GM18511 (cell line): ENCODE results near the gene SNX8.
"Not testable (repeated sequence)": the region's sequence is repeated elsewhere in the genome, so short reads cannot be mapped to it uniquely, and the experiment has no call there.

Source experiments
- ATAC-seq: cut with Tn5 transposase; IDR thresholded peaks from one replicate; pipeline ENCODE4 v1.9.1; 2021; ENCODE audit warnings: mild to moderate bottlenecking, moderate library complexity; ENCODE audit not compliant: unreplicated experiment

SNX8 gene, protein sequence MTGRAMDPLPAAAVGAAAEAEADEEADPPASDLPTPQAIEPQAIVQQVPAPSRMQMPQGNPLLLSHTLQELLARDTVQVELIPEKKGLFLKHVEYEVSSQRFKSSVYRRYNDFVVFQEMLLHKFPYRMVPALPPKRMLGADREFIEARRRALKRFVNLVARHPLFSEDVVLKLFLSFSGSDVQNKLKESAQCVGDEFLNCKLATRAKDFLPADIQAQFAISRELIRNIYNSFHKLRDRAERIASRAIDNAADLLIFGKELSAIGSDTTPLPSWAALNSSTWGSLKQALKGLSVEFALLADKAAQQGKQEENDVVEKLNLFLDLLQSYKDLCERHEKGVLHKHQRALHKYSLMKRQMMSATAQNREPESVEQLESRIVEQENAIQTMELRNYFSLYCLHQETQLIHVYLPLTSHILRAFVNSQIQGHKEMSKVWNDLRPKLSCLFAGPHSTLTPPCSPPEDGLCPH

DNA sequence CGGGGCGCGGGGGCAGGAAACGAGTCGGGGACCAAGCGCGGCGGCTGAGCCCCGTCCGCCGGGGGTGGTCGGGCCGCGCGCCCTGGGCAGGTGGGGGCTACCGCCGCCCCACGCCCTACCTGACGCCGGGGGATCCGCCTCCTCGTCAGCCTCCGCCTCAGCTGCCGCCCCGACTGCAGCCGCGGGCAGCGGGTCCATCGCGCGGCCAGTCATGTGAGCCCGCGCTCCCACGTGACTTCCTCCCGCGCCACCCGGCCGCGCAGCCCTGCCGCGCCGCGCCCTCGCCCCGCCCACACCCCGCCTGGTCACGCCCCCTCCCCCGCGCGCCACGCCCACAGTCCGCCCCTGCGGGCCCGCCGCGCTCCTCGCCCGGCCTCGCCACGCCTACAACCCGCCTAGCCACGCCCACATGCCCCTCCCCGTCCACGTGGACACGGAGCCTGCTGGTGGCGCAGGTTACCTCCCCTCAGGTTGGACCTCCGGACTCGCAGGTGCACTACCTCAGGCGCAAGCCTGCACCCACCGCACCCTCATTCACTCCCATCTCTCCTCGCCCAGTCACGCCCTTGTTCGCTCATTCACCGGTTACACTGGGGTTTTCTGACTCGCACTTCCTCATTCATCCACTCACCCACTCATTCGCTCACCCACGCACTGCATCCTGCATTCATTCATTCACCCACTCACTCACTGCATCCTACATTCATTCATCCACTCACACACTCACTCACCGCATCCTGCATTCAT lies at the start of gene SNX8:
TSS of gene SNX8 (minus strand) at position 233 of the 747 bp plus-strand sequence. CDS start at position 213, 20 bp downstream.
- ATAC-seq = peak; percentile 66

DNA sequence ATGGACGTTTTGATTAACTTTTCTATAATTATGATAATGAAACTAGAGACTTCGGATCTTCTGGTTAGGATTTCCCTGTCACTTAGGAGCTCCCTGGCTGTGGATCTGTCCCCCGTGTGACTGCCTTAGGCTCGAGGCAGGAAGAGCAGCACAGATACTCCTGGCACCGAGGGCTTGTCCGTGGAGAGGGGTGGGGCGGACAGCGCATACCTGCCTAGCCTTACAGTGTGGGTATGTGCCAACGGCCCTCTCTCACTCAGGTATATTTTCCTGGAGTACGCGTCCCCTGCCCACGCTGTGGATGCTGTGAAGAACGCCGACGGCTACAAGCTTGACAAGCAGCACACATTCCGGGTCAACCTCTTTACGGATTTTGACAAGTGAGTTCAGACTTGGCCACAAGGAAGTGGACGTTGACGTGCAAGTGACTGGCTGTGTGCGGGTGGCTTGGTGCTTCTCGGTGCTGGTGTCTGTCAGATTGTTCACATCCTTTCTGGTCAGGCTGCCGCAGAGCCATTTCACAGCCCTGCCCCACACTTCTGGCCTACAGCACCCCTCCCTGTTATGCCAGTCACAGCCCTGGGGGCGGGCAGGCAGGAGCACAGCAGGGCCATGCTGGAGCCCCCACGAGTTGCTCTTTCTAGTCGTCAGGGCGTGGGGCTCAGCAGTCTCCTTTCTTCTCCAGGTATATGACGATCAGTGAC lies 48.3 kb upstream of the SNX8 start:
- no peak for ATAC-seq

DNA sequence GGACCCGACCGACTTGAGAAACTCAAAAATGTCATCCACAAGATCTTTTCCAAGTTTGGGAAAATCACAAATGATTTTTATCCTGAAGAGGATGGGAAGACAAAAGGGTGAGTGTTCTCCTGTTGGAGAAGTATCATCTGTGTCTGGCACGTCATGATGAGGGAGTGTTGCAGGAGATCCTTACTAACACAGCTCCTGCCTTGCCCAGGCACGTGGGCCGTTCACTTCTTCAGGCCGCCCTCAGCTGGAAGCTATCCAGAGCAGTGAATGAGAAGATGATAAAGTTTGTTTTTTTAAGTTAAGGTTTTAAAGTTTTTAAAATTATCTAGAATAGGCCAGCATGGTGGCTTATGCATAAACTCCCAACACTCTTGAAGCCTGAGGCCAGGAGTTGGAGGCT lies 46.6 kb upstream of the SNX8 start:
- no peak for ATAC-seq

DNA sequence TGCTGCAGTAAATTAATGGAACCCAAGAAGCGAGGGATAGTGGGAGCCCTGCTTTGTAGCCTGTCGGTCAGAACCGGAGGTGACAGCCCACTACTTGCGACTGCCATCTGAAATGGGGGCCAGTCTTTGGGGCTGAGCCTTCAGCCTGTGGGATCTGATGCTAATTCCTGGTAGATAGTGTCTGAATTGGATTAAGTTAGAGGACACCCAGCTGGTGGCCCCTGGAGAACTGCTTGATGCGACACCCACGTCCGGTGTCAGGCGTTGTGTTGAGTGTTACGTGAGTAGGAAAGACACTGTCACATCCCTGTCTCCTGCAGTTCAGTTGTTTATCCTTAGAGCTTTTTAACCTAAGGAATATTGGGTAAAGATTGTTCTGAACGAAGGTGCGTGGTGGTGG lies 45.4 kb upstream of the SNX8 start:
- no peak for ATAC-seq

DNA sequence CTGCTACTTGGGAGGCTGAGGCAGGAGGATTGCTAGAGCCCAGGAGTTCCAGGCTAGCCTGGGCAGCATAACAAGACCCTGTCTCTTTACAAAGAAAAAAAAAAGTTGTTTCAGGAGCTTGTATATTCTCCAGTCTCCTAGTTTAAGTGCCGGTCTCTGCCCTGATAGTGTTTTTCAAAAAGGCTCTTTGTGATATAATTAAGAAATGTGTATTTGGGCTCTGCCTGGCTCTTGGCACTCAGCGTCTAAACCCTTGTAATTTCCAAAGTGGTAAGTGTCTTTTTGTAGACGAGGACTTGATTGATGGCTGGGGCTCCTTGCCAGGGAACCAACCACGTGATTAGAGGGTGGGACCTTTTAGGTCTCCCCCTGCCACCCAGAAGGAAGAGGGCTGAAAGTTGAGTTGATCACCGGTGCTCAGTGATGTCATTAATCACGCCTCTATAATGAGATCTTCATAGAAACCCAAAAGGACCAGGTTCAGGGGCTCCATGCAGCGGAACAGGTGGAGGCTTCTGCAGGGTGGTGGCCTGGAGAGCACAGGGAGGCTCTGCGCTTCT lies 44.8 kb upstream of the SNX8 start:
- ATAC-seq = no peak

DNA sequence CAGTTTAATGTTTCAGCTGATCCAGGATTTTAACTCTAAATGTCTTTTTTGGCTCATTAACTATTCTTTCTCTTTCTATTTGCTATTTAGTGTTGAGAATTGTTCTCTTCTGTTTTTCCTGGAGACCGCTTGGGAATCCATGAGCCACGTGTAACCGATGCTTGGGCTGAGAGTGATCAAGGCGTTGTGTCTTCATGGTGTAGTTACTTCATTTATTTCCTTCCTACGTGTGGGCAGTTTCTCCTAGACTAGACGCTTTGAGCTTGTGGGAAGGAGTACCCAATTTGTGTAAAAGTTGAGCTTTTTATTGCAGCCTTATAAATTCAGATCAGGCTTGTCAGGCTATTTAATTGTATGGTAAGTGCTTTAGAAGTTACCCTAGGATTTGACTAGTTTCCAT lies 43.3 kb upstream of the SNX8 start:
- ATAC-seq = no peak

DNA sequence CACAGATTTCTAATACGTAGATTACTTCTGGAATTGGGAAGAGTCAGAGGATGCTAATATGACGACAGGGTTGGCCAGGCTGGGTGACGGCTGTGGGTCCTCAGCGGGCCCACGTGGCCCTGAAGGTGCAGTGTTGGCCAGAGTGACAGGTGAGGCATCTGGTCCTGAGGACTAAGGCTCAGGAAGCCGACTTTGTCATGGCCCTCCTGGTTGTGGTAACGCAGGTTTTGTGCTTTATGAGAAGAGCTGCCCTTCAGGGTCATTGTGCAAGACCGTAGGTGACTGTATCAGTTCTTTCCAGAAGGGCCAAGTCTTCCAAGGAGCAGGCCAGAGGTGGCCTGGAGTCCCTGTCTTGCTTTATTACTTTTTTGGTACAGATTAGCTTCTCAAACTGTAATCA lies 42.9 kb upstream of the SNX8 start:
- no peak for ATAC-seq

DNA sequence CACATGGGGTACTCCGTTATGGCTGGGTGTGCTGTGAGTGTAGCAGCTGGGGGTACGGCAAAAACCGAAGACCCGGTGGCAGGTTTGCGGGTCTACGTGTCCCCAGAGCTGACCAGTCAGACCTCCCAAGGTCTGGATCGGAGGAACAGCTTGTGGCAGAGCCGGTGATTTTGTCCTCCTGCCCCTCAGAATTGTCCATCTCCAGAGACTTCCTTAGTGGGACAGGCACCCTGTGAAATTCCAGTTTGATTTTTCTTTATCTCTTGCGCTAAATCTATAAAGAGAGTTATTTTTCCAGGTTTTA lies 41.4 kb upstream of the SNX8 start:
- ATAC-seq = no peak

DNA sequence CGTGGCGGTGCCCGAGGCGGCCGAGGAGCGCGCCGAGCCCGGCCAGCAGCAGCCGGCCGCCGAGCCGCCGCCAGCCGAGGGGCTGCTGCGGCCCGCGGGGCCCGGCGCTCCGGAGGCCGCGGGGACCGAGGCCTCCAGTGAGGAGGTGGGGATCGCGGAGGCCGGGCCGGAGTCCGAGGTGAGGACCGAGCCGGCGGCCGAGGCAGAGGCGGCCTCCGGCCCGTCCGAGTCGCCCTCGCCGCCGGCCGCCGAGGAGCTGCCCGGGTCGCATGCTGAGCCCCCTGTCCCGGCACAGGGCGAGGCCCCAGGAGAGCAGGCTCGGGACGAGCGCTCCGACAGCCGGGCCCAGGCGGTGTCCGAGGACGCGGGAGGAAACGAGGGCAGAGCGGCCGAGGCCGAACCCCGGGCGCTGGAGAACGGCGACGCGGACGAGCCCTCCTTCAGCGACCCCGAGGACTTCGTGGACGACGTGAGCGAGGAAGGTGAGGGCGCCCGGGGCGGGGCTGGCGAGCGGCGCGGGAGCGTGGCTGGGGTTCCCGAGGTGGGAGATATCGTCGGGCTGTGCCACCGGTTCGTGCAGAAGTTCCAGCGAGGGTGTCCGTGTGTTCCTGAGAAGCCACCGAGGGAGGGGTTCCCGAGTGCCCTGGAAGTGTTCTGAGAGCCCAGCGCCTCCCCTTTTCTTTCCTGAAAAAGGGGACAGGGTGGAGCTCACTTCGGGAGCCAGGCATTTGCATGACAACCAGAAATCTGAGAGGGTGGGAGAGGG lies 40.9 kb upstream of the SNX8 start:
- peak; percentile 23 for ATAC-seq

DNA sequence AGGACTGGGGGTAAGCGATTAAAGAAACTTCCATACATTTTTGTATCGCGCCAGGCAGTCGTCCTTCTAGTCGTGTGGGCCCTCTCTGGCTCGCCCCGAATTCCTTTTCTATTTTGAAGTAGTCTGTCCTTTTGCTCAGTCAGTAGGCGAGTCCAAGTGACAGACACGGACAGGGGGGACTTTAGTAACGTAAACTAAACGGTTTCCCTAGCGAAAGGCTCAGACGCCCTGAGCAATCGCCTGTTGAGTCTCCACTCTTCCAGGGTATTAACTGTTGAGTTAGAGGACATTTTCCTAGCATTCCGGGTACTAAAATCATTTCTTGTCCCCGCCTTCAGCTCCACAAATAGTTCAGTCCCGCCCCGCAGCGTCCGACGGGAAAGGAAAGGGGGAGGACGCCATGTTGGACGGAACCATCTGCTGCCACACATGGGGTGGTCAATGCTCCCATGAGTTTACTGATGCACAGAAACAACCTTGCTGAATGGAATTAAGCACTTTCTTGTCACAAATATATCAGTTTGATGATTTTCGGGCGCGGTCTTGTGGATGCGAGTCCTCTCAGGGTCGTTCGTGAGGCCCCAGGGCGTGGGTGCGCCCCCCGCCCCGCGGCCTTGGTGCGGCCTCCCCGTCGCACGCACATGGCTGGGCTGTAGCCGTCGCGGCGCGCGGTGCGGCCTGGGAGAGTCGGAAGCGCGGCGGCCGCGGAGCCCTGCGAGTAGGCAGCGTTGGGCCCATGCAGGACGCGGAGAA lies 40.1 kb upstream of the SNX8 start, which contains the start of gene EIF3B:
TSS of gene EIF3B (plus strand) at position 642 of the 753 bp plus-strand sequence. CDS start at position 737, 95 bp downstream.
- peak; percentile 87 for ATAC-seq

DNA sequence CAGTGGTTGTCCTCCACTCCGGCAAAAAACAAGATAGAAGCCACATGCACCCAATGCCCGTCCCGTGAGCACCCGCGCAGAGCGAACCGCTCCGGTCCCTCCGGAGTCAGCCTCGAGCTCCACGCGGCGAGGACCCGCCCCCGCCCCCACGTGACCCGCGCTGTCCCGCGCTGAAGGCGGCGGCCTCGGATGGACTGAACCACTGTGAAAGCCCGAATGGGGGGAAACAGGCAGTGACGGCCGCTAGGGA lies 39.6 kb upstream of the SNX8 start:
- ATAC-seq = peak; percentile 59

DNA sequence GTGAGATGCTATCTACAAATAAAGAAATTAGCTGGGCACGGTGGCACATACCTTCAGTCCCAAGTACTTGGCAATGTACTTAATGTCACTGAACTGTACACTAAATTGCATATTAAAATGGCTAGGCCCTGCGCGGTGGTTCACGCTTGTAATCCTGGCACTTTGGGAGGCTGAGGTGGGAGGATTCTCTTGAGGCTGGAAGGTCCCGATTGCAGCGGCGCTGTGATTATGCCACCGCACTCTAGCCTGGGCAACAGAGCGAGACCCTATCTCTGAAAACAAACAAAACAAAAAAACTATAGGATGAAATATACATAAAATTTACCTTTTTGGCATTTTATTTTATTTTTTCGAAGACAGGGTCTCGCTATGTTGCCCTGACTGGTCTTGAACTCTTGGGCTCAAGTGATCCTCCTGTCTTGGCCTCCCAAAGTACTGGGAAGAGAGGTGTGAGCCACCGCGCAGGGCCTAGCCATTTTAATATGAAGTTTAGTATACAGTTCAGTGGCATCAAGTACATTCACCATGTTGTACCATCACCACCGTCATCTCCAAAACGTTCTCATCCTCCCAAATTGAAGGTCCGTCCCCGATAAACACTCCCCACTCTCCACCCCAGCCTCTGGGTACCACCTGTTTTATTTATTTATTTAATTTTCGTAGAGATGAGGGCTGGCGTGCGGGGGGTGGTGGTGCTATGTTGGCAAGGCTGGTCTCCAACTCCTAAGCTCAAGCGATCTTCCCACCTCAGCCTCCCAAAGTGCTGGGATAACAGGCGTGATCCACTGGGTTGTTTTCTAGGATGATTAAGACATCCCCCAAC lies 39.1 kb upstream of the SNX8 start:
- no peak for ATAC-seq

DNA sequence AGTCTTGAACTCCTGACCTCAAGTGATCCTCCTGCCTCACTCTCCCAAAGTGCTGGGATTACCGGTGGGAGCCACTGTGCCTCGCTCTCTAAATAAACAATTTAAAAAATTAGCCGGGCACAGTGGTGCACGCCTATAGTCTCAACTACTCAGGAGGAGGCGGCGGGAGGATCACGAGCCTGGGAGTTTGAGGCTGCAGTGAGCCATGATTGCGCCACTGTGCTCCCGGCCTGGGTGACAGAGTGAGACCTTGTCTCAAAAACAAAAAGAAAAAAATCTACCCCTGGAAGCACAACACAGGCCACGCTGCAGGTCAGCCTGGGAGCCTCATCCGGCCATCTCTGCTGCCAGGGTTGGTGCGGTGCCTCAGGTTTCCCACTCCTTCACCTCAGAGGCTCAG lies 36.6 kb upstream of the SNX8 start:
- no peak for ATAC-seq

DNA sequence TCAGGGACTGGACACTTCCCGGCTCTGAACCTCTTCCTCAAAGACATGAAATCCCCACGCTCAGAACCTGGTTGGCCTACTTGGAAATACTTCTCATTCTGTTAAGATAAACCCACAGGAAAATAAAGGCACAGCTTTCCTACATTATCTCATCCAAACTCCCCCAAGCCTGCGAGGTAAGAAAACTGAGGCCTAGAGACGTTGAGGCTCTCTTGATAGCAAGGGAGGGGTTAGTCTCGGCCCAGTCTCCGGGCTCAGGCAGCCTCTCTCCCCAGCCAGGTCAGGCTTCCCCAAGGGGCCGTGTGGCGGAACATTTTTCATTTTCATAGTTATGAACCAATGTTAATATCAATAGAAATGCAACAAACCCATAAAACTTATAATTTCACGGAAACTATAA lies 35.8 kb upstream of the SNX8 start:
- no peak for ATAC-seq

DNA sequence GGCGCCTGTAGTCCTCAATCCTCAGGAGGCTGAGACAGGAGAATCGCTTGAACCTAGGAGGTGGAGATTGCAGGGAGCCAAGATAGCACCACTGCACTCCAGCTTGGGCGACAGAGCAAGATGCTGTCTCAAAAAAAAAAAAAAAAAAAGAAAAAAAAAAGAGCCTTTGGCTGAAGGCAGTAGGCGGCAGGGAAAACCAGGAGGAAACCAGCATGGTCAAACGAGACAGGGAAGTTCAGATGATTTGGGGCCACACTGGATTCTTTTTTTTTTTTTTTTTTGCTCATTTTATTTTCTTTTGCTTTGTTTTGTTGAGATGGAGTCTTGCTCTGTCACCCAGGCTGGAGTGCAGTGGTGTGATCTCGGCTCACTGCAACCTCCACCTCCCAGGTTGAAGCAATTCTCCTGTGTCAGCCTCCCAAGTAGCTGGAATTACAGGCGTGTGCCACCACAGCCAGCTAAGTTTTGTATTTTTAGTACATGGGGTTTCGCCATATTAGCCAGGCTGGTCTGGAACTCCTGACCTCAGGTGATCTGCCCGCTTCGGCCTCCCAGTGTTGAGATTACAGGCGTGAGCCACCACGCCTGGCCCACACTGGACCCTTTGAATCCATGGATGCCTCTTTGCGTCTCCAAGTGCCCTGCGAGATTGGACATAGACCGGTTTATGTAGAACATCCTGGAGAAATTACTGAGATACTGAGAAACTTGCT lies 33.3 kb upstream of the SNX8 start:
- not testable (repeated sequence) for ATAC-seq

DNA sequence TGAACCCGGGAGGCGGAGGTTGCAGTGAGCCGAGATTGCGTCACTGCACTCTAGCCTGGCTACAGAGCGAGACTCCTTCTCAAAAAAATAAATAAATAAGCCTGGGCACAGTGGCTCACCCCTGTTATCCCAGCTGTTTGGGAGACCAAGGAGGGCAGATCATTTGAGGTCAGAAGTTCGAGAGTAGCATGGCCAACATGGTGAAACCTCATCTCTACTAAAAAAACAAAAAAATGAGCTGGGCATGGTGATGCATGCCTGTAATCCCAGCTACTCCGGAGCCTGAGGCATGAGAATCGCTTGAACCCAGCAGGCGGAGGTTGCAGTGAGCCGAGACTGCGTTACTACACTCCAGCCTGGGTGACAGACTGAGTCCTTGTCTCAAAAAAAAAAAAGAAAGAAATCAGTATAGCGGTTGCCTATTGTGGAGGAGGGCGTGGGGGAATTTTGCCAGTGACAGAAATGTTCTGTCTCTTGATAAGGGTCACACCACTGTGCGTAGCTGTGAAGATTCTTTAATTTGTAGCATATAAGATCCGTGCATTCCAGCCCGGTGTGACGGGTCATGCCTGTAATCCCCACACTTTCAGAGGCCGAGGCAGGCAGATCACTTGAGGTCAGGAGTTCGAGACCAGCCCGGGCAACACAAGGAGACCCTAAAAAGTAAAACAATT lies 22.5 kb upstream of the SNX8 start:
- no peak for ATAC-seq

DNA sequence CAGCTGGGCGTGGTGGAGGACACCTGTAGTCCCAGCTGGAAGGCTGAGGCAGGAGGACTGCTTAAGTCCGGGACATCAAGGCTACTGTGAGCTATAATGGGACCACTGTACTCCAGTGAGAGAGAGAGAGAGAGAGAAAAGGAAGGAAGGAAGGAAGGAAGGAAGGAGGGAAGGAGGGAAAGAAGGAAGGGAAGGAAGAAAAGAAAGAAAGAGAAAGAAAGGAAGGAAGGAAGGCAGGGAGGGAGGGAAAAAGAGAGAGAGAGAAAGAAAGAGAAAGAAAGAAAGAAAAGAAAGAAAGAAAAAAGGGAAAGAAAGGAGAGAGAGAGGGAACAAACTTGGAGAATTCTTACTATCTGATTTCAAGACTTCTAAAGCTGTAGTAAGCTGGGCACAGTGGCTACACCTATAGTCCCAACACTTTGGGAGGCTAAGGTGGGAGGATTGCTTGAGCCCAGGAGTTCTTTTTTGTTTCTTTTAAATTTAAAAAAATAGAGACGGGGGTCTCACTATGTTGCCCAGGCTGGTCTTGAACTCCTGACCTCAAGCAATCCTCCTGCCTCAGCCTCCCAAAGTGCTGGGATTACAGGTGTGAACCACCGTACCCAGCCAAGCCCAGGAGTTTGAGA lies 18.5 kb upstream of the SNX8 start:
- ATAC-seq = not testable (repeated sequence)

DNA sequence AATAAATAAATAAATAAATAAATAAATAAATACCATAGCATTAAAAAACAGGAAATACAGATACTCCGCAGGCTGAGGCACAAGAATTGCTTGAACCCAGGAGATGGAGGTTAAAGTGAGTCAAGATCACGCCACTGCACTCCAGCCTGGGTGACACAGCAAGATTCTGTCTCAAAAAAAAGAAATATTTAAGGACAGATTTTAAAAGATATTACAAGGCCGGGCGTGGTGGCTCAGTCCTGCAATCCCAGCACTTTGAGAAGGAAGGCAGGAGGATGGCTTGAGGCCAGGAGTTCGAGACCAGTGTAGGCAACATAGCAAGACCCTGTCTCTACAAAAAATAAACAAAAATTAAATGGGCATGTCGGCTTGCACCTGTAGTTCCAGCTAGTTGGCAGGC lies 17.5 kb upstream of the SNX8 start:
- ATAC-seq = no peak
